ENCODE data around the gene ALPK3.
A peak's percentile ranks its signal among the peaks of the same experiment; 100 is the strongest.
"Not testable (repeated sequence)": the region's sequence is repeated elsewhere in the genome, so short reads cannot be mapped to it uniquely, and the experiment has no call there.

The ALPK3 gene

DNA sequence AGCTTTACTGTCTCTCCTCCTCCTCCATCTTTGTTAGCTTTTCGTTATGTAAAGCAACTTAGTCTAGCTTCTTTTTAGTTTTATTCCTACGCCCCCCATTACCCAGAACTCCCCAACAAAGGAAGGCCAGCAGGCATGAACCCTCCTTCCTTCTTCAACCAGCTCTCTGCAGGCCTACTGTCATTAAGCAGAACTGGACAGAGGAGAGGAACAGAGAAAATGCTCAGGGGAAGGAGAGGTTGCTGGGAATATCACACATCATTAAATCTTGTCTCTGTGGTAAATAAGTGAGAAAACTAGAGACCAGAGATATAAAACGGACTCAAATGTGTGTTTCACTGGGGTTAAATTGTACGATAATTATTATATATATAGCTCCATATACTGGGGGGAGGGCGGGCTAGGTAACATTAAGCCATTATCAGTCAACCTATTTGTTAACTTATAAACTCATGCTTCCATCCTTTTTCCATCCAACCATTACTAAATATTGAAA, 48.0 kb downstream of the ALPK3 start:
- no peak for DNase-seq (ENCODE audit: low read depth)
- no peaks in the 10 kb centered on the region for H3K27me3 ChIP-seq (replicated peaks; ENCODE audit: control insufficient read depth, insufficient read depth, low read length)
- H3K4me1 ChIP-seq (ENCODE audit: control insufficient read depth, insufficient read depth, low read length): peaks cover 14% of the 10 kb centered on the region
- H3K36me3 ChIP-seq (ENCODE audit: control insufficient read depth, insufficient read depth, low read length, severe bottlenecking): no peaks in the 10 kb centered on the region
- H3K4me3 ChIP-seq (ENCODE audit: low read length): no peak overlapping the region
- H3K9ac ChIP-seq (ENCODE audit: low read length): no peak overlapping the region
- H3K9me3 ChIP-seq (ENCODE audit: control insufficient read depth, low read length): no peaks in the 10 kb centered on the region

DNA sequence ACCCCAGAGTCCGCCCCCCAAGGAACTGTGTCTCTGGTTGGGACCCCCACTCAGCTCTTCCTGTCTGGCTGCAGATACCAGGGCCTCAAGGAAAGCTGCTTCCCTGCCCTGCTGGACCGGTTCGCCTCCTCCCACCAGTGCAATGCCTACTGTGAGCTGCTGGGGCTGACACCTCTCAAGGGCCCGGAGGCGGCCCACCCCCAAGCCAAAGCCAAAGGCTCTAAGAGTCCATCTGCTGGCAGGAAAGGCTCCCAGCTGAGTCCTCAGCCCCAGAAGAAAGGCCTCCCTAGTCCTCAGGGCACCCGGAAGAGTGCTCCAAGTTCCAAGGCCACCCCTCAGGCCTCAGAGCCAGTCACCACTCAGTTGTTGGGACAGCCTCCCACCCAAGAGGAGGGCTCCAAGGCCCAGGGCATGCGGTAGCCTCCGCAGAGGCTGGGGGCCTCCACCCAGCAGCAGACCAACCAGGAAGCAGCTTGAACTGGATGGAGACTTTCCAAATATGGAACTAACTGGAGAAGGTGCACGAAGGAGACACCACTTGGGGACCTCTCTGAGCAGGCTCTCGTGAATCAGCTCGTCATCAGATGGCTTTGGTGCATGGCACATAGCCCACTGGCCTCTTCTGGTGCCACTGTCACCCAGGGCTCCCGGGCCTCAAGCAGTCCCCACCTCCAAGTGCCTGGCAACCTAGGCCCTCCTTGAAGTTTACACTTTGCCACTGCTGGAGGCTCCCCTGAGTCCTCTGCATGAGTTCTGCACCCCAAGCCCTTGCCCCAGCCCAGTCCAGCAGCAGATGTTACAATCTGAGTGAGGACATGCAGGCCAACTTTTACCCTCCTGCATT, 51.1 kb downstream of the ALPK3 start:
- Histone ChIP-seq H3K36me3 (ENCODE audit: control insufficient read depth, insufficient read depth, low read length, severe bottlenecking) (no peaks in the 10 kb centered on the region), H3K27me3 (replicated peaks; ENCODE audit: control insufficient read depth, insufficient read depth, low read length) (no peaks in the 10 kb centered on the region)

DNA sequence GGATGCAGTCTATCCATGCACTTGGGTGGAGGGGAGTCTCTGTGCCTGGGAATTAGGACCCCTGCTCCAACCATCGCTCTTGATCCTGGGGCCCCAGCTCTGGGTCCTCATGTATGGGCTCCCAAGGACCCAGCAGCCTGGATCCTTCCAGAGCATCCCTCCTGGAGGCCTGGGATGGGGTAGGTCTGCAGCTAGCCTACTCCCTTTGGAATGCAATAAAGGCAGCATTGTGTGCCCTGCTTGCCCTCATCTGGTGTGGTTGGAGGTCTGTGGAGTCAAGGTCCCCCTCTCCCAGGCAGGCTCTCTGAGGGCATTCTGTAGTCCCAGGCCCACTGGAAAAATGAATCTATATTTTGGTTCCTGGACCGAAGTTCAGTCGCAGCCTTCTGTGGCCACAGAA, 52.4 kb downstream of the ALPK3 start:
- H3K36me3 ChIP-seq (ENCODE audit: control insufficient read depth, insufficient read depth, low read length, severe bottlenecking): no peaks in the 10 kb centered on the region
- H3K9me3 ChIP-seq (ENCODE audit: control insufficient read depth, low read length): no peaks in the 10 kb centered on the region

More for the DNA sequence above, 51.1 kb downstream of the ALPK3 start:
- no peak for DNase-seq (ENCODE audit: low read depth)
- Histone ChIP-seq H3K4me1 (ENCODE audit: control insufficient read depth, insufficient read depth, low read length) (peaks cover 13% of the 10 kb centered on the region), H3K4me3 (ENCODE audit: low read length) (no peak overlapping the region), H3K9ac (ENCODE audit: low read length) (no peak overlapping the region), H3K9me3 (ENCODE audit: control insufficient read depth, low read length) (no peaks in the 10 kb centered on the region)

DNA sequence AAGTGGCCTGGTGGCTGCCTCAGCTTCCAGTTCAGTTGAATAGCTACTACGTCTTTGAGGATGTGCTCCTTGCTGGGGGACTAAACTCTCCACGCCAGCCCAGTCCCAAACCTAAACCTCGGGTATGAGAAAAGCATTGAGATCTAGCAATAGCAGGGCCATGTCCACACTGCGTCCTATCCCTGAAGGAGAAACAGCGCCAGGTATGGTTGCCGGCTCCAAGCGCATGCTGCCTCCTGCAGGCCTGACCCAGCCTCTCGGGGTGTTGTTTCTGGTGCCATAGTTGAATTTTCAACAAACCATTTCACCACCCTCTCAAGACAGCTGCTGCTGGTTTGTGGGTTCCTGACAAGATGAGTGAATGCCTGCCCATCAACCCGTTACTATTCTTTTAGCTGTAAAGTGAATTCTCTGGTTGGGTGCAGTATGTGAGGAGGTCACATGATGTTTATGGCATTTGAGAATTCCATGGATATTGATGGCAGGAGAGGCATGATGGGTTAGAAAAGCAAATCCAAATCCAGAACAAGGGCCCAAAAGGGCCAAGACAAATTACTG, 54.4 kb downstream of the ALPK3 start:
- Histone ChIP-seq H3K4me1 (ENCODE audit: control insufficient read depth, insufficient read depth, low read length) (no peaks in the 10 kb centered on the region), H3K36me3 (ENCODE audit: control insufficient read depth, insufficient read depth, low read length, severe bottlenecking) (no peaks in the 10 kb centered on the region), H3K9me3 (ENCODE audit: control insufficient read depth, low read length) (no peaks in the 10 kb centered on the region), H3K27me3 (replicated peaks; ENCODE audit: control insufficient read depth, insufficient read depth, low read length) (no peaks in the 10 kb centered on the region), H3K4me3 (ENCODE audit: low read length) (no peak overlapping the region), H3K9ac (ENCODE audit: low read length) (no peak overlapping the region)
- no peak for DNase-seq (ENCODE audit: low read depth)

More for the DNA sequence above, 52.4 kb downstream of the ALPK3 start:
- Histone ChIP-seq H3K27me3 (replicated peaks; ENCODE audit: control insufficient read depth, insufficient read depth, low read length) (no peaks in the 10 kb centered on the region), H3K9ac (ENCODE audit: low read length) (no peak overlapping the region), H3K4me3 (ENCODE audit: low read length) (no peak overlapping the region), H3K4me1 (ENCODE audit: control insufficient read depth, insufficient read depth, low read length) (peaks cover under 1% of the 10 kb centered on the region)
- no peak for DNase-seq (ENCODE audit: low read depth)

DNA sequence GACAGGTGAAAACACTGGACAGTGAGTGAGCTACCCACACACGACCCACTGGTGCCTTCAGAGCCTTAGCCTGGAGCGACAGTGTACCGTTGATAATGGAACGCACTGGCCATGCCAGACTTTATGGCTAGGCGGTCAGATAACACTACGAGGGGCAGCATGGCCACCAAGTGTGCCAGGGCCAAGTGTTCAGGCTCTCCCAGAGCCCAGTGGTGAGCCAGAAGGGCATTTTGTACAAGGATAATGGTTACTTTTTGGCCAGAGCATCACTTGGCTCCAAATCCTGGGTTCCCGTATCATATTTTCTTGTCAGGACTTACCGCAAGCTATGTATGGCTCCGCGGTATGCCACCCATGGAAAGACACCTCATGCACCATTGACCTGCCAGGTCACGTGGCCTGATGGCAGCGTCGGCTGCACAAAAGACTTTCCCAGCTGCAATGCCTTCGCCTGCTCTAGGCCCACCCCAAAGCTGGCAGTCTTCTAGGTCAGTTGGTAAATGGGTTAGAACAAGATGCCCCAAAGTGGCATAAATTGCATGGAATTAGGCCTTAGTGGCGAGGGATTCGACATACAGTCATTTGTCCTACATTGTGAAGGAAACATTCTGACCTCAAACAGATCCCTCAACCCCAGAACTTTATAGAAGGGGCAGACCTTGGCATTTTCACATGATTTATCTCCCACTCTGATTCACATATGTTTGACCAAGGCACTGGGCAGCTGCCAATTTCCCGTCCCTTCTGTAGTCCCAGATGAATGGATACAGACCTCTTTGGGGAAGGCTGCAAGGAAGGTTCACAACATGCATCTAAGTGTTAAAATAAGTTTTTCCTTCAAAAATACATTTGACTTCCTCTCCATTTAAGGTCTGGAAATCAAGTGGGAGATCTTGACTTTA, 55.1 kb downstream of the ALPK3 start:
- Histone ChIP-seq H3K4me1 (ENCODE audit: control insufficient read depth, insufficient read depth, low read length) (no peaks in the 10 kb centered on the region), H3K4me3 (ENCODE audit: low read length) (no peak overlapping the region), H3K9ac (ENCODE audit: low read length) (no peak overlapping the region), H3K9me3 (ENCODE audit: control insufficient read depth, low read length) (no peaks in the 10 kb centered on the region), H3K27me3 (replicated peaks; ENCODE audit: control insufficient read depth, insufficient read depth, low read length) (no peaks in the 10 kb centered on the region), H3K36me3 (ENCODE audit: control insufficient read depth, insufficient read depth, low read length, severe bottlenecking) (no peaks in the 10 kb centered on the region)
- no peak for DNase-seq (ENCODE audit: low read depth)

DNA sequence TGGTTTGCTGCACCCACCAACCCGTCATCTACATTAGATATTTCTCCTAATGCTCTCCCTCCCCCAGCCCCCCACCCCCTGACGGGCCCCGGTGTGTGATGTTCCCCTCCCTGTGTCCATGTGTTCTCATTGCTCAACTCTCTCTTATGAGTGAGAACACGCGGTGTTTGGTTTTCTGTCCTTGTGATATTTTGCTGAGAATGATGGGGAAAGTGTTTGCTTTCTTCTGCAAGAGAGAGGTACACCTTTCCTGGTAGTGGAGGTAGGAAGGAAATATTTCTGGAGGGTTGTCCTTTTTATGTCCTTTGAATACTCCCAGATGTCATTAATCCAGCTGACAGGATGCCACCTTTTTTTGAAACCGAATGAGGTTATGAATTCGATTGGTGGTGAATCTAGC, 56.8 kb downstream of the ALPK3 start:
- Histone ChIP-seq H3K27me3 (replicated peaks; ENCODE audit: control insufficient read depth, insufficient read depth, low read length) (no peaks in the 10 kb centered on the region), H3K9me3 (ENCODE audit: control insufficient read depth, low read length) (no peaks in the 10 kb centered on the region), H3K36me3 (ENCODE audit: control insufficient read depth, insufficient read depth, low read length, severe bottlenecking) (no peaks in the 10 kb centered on the region), H3K4me3 (ENCODE audit: low read length) (no peak overlapping the region), H3K4me1 (ENCODE audit: control insufficient read depth, insufficient read depth, low read length) (no peaks in the 10 kb centered on the region), H3K9ac (ENCODE audit: low read length) (no peak overlapping the region)
- DNase-seq (ENCODE audit: low read depth): no peak

DNA sequence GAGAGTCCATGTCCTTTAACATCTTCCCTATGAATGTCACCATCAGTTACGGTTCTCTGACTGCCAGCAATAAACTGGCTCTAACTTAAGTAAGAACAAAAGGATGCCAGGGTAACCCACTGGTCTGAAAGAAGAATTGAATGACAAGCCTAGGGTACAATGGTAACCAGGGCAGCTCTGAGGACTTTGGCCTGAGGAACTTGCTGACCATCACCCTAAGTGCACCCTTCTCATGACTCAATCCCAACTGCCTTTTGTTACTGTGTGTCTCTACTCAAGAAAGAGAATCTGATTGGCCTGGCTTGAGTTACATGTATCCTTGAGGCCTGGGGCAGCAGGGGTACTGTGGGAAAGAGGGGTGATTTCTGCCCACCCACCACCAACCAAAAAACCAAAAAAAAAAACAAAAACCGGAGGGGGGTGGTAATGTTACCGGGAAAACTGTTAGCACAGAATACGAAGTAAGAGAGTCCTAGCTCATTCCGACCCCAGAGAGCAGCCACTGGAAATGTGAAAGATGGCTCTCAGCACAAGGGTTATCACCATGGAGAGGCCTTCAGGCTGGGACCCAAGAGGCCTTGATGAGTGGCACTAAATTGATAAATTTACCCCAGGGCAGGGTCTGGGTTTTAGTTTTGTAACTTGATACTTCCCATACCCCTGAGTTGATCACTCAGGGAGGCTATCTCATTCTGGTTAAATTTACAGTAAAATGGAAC, 58.0 kb downstream of the ALPK3 start:
- Histone ChIP-seq H3K4me3 (ENCODE audit: low read length) (no peak overlapping the region), H3K9ac (ENCODE audit: low read length) (no peak overlapping the region), H3K4me1 (ENCODE audit: control insufficient read depth, insufficient read depth, low read length) (no peaks in the 10 kb centered on the region), H3K27me3 (replicated peaks; ENCODE audit: control insufficient read depth, insufficient read depth, low read length) (no peaks in the 10 kb centered on the region), H3K9me3 (ENCODE audit: control insufficient read depth, low read length) (no peaks in the 10 kb centered on the region), H3K36me3 (ENCODE audit: control insufficient read depth, insufficient read depth, low read length, severe bottlenecking) (no peaks in the 10 kb centered on the region)
- no peak for DNase-seq (ENCODE audit: low read depth)

DNA sequence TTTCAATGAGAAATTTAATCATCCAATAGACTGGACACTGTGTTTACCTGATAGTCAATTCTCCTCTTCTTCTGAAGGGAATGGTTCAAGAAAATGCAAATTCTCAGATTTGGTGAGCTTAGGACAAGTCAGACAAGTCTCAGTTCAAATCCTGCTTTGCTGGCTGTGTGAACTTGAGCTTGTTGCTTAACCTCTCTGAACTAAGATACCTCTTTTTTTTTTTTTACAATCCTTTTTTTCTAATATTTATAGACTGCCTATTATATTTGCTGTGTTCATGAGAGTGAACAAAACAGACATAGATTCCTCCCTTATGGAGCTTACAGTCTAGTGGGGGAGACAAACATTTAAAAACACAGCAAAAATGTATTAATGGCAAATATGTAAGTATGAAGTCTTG, 59.1 kb downstream of the ALPK3 start:
- H3K36me3 ChIP-seq (ENCODE audit: control insufficient read depth, insufficient read depth, low read length, severe bottlenecking): no peaks in the 10 kb centered on the region
- no peak for DNase-seq (ENCODE audit: low read depth)
- H3K9ac ChIP-seq (ENCODE audit: low read length): no peak overlapping the region

DNA sequence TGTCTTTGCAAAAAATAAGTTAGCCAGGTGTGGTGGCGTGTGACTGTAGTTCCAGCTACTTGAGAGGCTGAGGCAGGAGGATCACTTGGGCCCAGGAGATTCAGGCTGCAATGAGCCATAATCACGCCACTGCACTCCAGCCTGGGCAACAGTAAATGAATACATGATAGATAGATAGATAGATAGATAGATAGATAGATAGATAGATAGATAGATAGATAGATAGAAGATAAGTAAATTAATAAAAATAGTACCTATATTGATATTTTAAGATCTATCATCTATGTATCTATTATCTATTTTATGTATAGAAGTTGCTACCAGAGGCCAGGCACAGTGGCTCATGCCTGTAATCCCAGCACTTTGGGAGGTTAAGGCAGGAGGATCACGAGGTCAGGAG, 60.5 kb downstream of the ALPK3 start:
- H3K4me3 ChIP-seq (ENCODE audit: low read length); H3K27me3 ChIP-seq (replicated peaks; ENCODE audit: control insufficient read depth, insufficient read depth, low read length); H3K4me1 ChIP-seq (ENCODE audit: control insufficient read depth, insufficient read depth, low read length); H3K9ac ChIP-seq (ENCODE audit: low read length); H3K9me3 ChIP-seq (ENCODE audit: control insufficient read depth, low read length); H3K36me3 ChIP-seq (ENCODE audit: control insufficient read depth, insufficient read depth, low read length, severe bottlenecking); DNase-seq (ENCODE audit: low read depth): not testable (repeated sequence)

More for the DNA sequence above, 59.1 kb downstream of the ALPK3 start:
- H3K9me3 ChIP-seq (ENCODE audit: control insufficient read depth, low read length): no peaks in the 10 kb centered on the region
- no peak overlapping the region for H3K4me3 ChIP-seq (ENCODE audit: low read length)
- no peaks in the 10 kb centered on the region for H3K27me3 ChIP-seq (replicated peaks; ENCODE audit: control insufficient read depth, insufficient read depth, low read length)
- no peaks in the 10 kb centered on the region for H3K4me1 ChIP-seq (ENCODE audit: control insufficient read depth, insufficient read depth, low read length)

DNA sequence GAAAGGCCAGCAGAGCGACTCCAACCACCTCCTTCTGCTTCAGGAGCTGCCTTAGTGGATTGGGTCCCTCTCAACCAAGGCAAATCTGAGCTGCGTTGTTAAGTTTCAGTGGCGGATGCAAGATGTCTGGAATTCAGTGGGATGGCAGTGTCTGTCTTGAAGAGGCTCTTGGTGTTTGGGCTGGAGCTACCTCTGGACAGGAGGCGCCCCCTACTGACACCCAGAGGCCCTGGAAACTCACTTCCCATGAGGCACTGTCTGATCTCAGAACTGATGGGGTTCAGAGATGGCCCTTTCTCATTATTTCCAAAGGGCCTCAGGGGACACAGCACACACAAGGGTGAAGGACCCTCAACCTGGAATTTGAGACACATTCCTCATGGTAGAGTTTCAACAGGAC, 61.3 kb downstream of the ALPK3 start:
- Histone ChIP-seq H3K27me3 (replicated peaks; ENCODE audit: control insufficient read depth, insufficient read depth, low read length) (no peaks in the 10 kb centered on the region), H3K9me3 (ENCODE audit: control insufficient read depth, low read length) (no peaks in the 10 kb centered on the region), H3K36me3 (ENCODE audit: control insufficient read depth, insufficient read depth, low read length, severe bottlenecking) (no peaks in the 10 kb centered on the region), H3K4me1 (ENCODE audit: control insufficient read depth, insufficient read depth, low read length) (no peaks in the 10 kb centered on the region), H3K9ac (ENCODE audit: low read length) (no peak overlapping the region), H3K4me3 (ENCODE audit: low read length) (no peak overlapping the region)
- DNase-seq (ENCODE audit: low read depth): peak; percentile 79

Data from adipocyte (in vitro differentiated cells).